Ovary (tissue), 9 donors: ENCODE results near the gene OTOS. TPM values are rescaled to one million over a fixed set of nuclear protein-coding genes. Genes with fewer than 3 reads are reported as not detected.
A peak's percentile ranks its signal among the peaks of the same experiment; 100 is the strongest.

Experiments
- DNase-seq, 5 donors: peaks; one replicate each; pipeline ENCODE4 v3.0.0-alpha.2; 2019 to 2020
- H3K27ac ChIP-seq, 2 donors: fragments of 200-600 bp; one replicate each; pipeline versions ENCODE4 v1.5.1 to v1.8.0; 2019 to 2022
- H3K27me3 ChIP-seq: fragments of 200-600 bp; one replicate; pipeline ENCODE4 v1.8.0; 2022
- H3K36me3 ChIP-seq: fragments of 200-600 bp; sonication (generic); one replicate; pipeline ENCODE4 v1.5.1; 2019
- H3K4me1 ChIP-seq: one replicate; pipeline ENCODE4 v1.8.1; 2013; ENCODE audit warnings: mild to moderate bottlenecking, moderate library complexity; ENCODE audit not compliant: insufficient read depth
- H3K4me3 ChIP-seq: fragments of 200-600 bp; sonication (generic); one replicate; pipeline ENCODE4 v1.5.1; 2017
- H3K9me3 ChIP-seq, 2 donors: fragments of 200-600 bp in 1 of 2; sonication (generic) in 1 of 2; one replicate each; pipeline versions ENCODE4 v1.5.1 to v1.8.1; 2013 to 2019; ENCODE audit warnings: mild to moderate bottlenecking in 1 of 2, moderate library complexity in 1 of 2
- EP300 ChIP-seq: sonication (generic); formaldehyde crosslinking; IDR thresholded peaks from one replicate; pipeline ENCODE4 v1.6.1; 2017; ENCODE audit warnings: antibody characterized with exemption
- POLR2A ChIP-seq: fragments of 450-650 bp; IDR thresholded peaks from one replicate; pipeline ENCODE4 v1.6.1; 2017; ENCODE audit warnings: antibody characterized with exemption, mild to moderate bottlenecking, moderate library complexity
- WGBS, 3 donors: extraction: QIAGEN DNeasy Blood & Tissue Kit in 1 of 3; methylation state at CpG; one replicate each; pipeline versions ENCODE4 v1.1.5 to v1.1.7; 2013 to 2017; 5-methylcytosine and 5-hydroxymethylcytosine counted together
- intact Hi-C, 4 donors: fragments of 100-400 bp; cut with DNase I; formaldehyde crosslinking; loops; one replicate each; pipeline versions ENCODE4 v1.11.0 to v1.15.1; 2022 to 2023
- polyA plus RNA-seq, 2 donors: library from polyadenylated mRNA; stranded (reverse); fragments of 200-250 nt in 1 of 2; fragments of 350-450 nt in 1 of 2; fragmentation: Illumina TruSeq in 1 of 2; extraction: RNeasy Lipid Tissue Mini Kit (QIAGEN cat#74804) in 1 of 2; gene quantifications; one replicate each; pipeline ENCODE4 v1.2.3, GENCODE V29; 2013 to 2014
- total RNA-seq, 7 donors: library from RNA; depleted of rRNA in 2 of 7; stranded (reverse); fragments of >200 nt in 2 of 7; fragmentation: NEBNext Ultra II Directional in 3 of 7; extraction: Animal tissue kit (Norgen Biotek cat#: 25700) in 3 of 7; gene quantifications; one replicate each; pipeline versions ENCODE4 v1.1.0 to v1.2.4, GENCODE V29; 2016 to 2023
- TF ChIP-seq, protein P1 (sequence below), 3 donors: fragments of 450-650 bp in 2 of 3; fragments of 200-600 bp in 1 of 3; IDR thresholded peaks; one replicate each; pipeline versions ENCODE4 v1.5.1 to v1.8.0; 2016 to 2022; ENCODE audit warnings: antibody characterized with exemption in 3 of 3, mild to moderate bottlenecking in 1 of 3
- donor health status: DM: no; HTN: no; CAD: no; lungs with moderate emphysema.
- donor health status: DM: no; HTN: no; CAD: no.
- donor health status: Bipolar disorder and iron deficiency.
- donor health status: DM: yes; HTN: yes; CAD: no.
- donor health status: DM: no; HTN: no; CAD: no.
- donor health status: DM: yes; HTN: yes; CAD: no.

OTOS gene
- total and polyA plus RNA-seq, 9 donors: not detected

GRCh38 chr2:240169486-240170353 is 29.3 kb upstream of the OTOS start:
- Histone ChIP-seq H3K36me3 (no peaks in the 10 kb centered on the region), H3K9me3 (no peaks in the 10 kb centered on the region), H3K4me3 (no peak overlapping the region), H3K4me1 (peaks cover 2% of the 10 kb centered on the region), H3K27me3 (no peaks in the 10 kb centered on the region), H3K27ac (no peak overlapping the region)
- 74 to 81% (median 76%) methylated on average over 15 of the region's 15 CpGs for WGBS, 3 donors
- intact Hi-C loops: no loop called here
- DNase-seq: peak in 1 of 5 donors; percentile 23
- TF ChIP-seq POLR2A: no peak
- TF ChIP-seq, protein P1, sequence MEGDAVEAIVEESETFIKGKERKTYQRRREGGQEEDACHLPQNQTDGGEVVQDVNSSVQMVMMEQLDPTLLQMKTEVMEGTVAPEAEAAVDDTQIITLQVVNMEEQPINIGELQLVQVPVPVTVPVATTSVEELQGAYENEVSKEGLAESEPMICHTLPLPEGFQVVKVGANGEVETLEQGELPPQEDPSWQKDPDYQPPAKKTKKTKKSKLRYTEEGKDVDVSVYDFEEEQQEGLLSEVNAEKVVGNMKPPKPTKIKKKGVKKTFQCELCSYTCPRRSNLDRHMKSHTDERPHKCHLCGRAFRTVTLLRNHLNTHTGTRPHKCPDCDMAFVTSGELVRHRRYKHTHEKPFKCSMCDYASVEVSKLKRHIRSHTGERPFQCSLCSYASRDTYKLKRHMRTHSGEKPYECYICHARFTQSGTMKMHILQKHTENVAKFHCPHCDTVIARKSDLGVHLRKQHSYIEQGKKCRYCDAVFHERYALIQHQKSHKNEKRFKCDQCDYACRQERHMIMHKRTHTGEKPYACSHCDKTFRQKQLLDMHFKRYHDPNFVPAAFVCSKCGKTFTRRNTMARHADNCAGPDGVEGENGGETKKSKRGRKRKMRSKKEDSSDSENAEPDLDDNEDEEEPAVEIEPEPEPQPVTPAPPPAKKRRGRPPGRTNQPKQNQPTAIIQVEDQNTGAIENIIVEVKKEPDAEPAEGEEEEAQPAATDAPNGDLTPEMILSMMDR (IDR thresholded peaks at IDR 0.05): no peak
- no peak for TF ChIP-seq EP300

DNA sequence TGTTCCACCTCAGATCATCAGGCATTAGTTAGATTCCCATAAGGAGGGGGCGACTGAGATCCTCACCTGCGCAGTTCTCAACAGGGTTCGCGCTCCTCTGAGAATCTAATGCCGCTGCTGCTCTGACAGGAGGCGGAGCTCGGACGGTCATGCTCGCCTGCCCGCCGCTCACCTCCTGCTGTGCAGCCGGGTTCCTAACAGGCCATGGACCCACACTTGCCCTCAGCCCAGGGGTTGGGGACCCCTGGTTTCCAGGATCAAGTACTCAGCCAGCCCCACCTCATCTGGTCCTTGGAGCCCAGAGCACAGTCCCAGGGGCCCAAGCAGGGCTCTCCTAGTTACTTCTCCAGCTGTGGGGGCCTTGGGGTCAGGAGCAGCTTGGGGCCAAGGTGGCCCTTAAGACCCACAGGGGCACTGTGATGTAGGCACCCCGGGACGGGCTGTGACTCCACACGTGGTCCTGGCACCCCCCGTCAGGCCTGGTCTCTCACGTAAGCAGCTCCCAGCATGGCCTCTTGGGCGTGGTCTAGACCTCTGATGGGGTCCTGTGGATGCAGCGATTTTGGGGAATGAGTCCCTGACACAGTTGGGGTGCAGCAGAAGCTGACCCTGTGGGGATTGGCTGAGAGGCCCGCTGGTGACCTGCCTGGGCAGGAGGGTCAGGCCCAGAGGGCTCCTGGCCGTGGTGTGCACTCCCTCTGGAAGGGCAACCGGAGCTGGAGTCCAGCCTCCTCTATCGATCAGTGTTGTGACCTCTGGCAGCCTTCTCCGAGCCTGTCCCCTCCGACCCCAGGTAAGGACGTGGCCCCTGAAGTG is 28.3 kb upstream of the OTOS start:
- intact Hi-C loops: no loop called here
- TF ChIP-seq POLR2A (no peak), EP300 (no peak)
- TF ChIP-seq, protein P1 (IDR thresholded peaks at IDR 0.05): no peak
- Histone ChIP-seq H3K4me3 (no peak overlapping the region), H3K27me3 (no peaks in the 10 kb centered on the region), H3K9me3 (no peaks in the 10 kb centered on the region), H3K36me3 (no peaks in the 10 kb centered on the region), H3K27ac (no peak overlapping the region), H3K4me1 (peaks cover 2% of the 10 kb centered on the region)
- no peak for DNase-seq
- 86 to 94% (median 90%) methylated on average over 26 of the region's 26 CpGs for WGBS, 3 donors

DNA sequence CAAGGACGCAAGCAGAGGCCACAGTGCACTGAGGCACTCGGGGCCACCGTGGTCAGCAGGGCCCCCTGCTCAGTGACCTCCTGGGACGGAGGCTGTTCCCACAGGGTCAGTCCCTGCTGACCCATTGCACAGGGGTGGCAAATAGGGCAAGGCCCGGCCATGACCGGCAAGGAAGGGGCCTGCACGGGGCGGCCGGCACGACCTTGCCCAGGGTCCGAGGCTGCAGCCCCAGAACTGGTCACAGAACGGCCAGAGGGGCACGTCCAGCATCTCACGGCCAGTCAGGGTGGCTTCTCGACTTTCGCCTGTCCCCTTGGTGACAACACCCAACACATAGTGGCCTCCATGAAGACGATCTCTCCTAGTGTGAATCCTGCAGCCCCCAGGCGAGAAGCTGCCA is 27.6 kb upstream of the OTOS start:
- no peaks in the 10 kb centered on the region for H3K36me3 ChIP-seq
- 85 to 88% (median 86%) methylated on average over 17 to 18 of the region's 18 CpGs for WGBS, 3 donors

GRCh38 chr2:240167588-240167880 is 27.1 kb upstream of the OTOS start:
- H3K36me3 ChIP-seq: no peaks in the 10 kb centered on the region
- intact Hi-C loops: no loop called here
- DNase-seq: peak in 1 of 5 donors; percentile 3
- TF ChIP-seq, protein P1 (IDR thresholded peaks at IDR 0.05): no peak
- TF ChIP-seq EP300: no peak
- TF ChIP-seq POLR2A: no peak
- H3K4me1 ChIP-seq: peaks cover 2% of the 10 kb centered on the region
- H3K9me3 ChIP-seq: no peaks in the 10 kb centered on the region
- H3K4me3 ChIP-seq: no peak overlapping the region
- no peaks in the 10 kb centered on the region for H3K27me3 ChIP-seq
- WGBS, 3 donors: 67 to 83% (median 76%) methylated on average over 7 to 9 of the region's 9 CpGs
- no peak overlapping the region for H3K27ac ChIP-seq

More for the DNA sequence above, 27.6 kb upstream of the OTOS start:
- H3K9me3 ChIP-seq: no peaks in the 10 kb centered on the region
- H3K27ac ChIP-seq: no peak overlapping the region
- H3K4me1 ChIP-seq: peaks cover 2% of the 10 kb centered on the region
- H3K4me3 ChIP-seq: no peak overlapping the region
- TF ChIP-seq EP300: no peak
- no peak for TF ChIP-seq POLR2A
- TF ChIP-seq, protein P1 (IDR thresholded peaks at IDR 0.05): no peak
- intact Hi-C loops: no loop called here
- DNase-seq: no peak
- no peaks in the 10 kb centered on the region for H3K27me3 ChIP-seq
